SK-N-SH (cell line): ENCODE results near the gene MBD4. TPM values are rescaled to one million over a fixed set of nuclear protein-coding genes. Genes with fewer than 3 reads are reported as not detected.

ENCODE experiments used
- CTCF ChIA-PET: fragments of 300-600, 350-600 bp; formaldehyde crosslinking; extraction: SDS; loops from one replicate; lab custom pipeline; 2021; lab: Yijun Ruan, JAX
- POLR2A ChIA-PET: fragments of 350-600 bp; sonication (Branson Sonifier 250); formaldehyde crosslinking; extraction: SDS; loops from one replicate; lab custom pipeline; 2020; ENCODE audit warnings: antibody characterized with exemption, inconsistent platforms; lab: Yijun Ruan, JAX
- DNase-seq: peaks from one replicate; pipeline ENCODE4 v3.0.0; 2012
- H2AFZ ChIP-seq: fragments of 200-600 bp; sonication (generic); 2 replicates; pipeline ENCODE4 v1.8.1; 2016; ENCODE audit warnings: antibody characterized with exemption, mild to moderate bottlenecking, low read depth
- H3F3A ChIP-seq: fragments of 200-600 bp; sonication (generic); replicated peaks from 2 replicates; pipeline ENCODE3; 2016; ENCODE audit warnings: antibody characterized with exemption, mild to moderate bottlenecking; ENCODE audit not compliant: insufficient read depth
- H3K27ac ChIP-seq, 2 experiments: fragments of 200-500 bp in 1 of 2; fragments of 200-600 bp in 1 of 2; sonication (Bioruptor generic) in 1 of 2; sonication (generic), shearing (Covaris generic) in 1 of 2; 2 replicates each; pipeline versions ENCODE4 v1.5.1 to v1.6.1; 2014 to 2016; ENCODE audit warnings: low read depth in 2 of 2, inconsistent platforms in 1 of 2, low read length in 1 of 2, mild to moderate bottlenecking in 1 of 2, mixed read lengths in 1 of 2
- H3K27me3 ChIP-seq: fragments of 200-600 bp; sonication (generic), shearing (Covaris generic); 2 replicates; pipeline ENCODE4 v1.6.1; 2016; ENCODE audit warnings: mixed run types; ENCODE audit not compliant: insufficient read depth
- H3K36me3 ChIP-seq, 2 experiments: fragments of 200-500 bp in 1 of 2; fragments of 200-600 bp in 1 of 2; sonication (Bioruptor generic) in 1 of 2; sonication (generic) in 1 of 2; replicated peaks in 1 of 2; 2 replicates each; pipeline versions ENCODE3 to v1.5.1; 2014 to 2016; ENCODE audit warnings: low read length in 1 of 2, mild to moderate bottlenecking in 1 of 2; ENCODE audit not compliant: insufficient read depth in 2 of 2, control insufficient read depth in 1 of 2
- H3K4me1 ChIP-seq, 2 experiments: fragments of 200-500 bp in 1 of 2; fragments of 200-600 bp in 1 of 2; sonication (Bioruptor generic) in 1 of 2; sonication (generic), shearing (Covaris generic) in 1 of 2; 2 replicates each; pipeline versions ENCODE4 v1.5.1 to v1.6.1; 2014 to 2016; ENCODE audit warnings: low read depth in 1 of 2, low read length in 1 of 2, mixed run types in 1 of 2; ENCODE audit not compliant: insufficient read depth in 2 of 2, control insufficient read depth in 1 of 2
- H3K4me2 ChIP-seq: fragments of 200-600 bp; sonication (generic), shearing (Covaris generic); 2 replicates; pipeline ENCODE4 v1.6.1; 2017; ENCODE audit warnings: mixed run types
- H3K4me3 ChIP-seq, 2 experiments: fragments of 200-500 bp in 1 of 2; fragments of 200-600 bp in 1 of 2; sonication (Bioruptor generic) in 1 of 2; sonication (generic), shearing (Covaris generic) in 1 of 2; 2 replicates each; pipeline versions ENCODE4 v1.5.1 to v1.8.1; 2014 to 2016; ENCODE audit warnings: low read depth in 2 of 2, inconsistent platforms in 1 of 2, low read length in 1 of 2, mild to moderate bottlenecking in 1 of 2, mixed read lengths in 1 of 2, moderate library complexity in 1 of 2
- H3K79me2 ChIP-seq: fragments of 200-600 bp; sonication (generic); 2 replicates; pipeline ENCODE4 v1.8.1; 2017; ENCODE audit warnings: mild to moderate bottlenecking; ENCODE audit not compliant: insufficient read depth
- H3K9ac ChIP-seq: fragments of 200-600 bp; sonication (generic); 2 replicates; pipeline ENCODE4 v1.6.1; 2017; ENCODE audit warnings: mixed run types
- H3K9me2 ChIP-seq: fragments of 200-600 bp; sonication (generic); 2 replicates; pipeline ENCODE4 v1.6.1; 2017; ENCODE audit warnings: mixed run types
- H3K9me3 ChIP-seq: fragments of 200-600 bp; sonication (generic); 2 replicates; pipeline ENCODE4 v1.6.1; 2017; ENCODE audit warnings: mixed run types, mild to moderate bottlenecking, moderate library complexity
- H4K20me1 ChIP-seq: fragments of 200-600 bp; sonication (generic); 2 replicates; pipeline ENCODE4 v1.6.1; 2017; ENCODE audit warnings: mild to moderate bottlenecking, mixed run types; ENCODE audit not compliant: insufficient read depth
- CHD2 ChIP-seq: fragments of 150-350 bp; IDR thresholded peaks from 2 replicates; pipeline ENCODE4 v1.6.1; 2018; ENCODE audit warnings: low read length; ENCODE audit not compliant: partially characterized antibody
- CTCF ChIP-seq: fragments of 200-600 bp; sonication (generic); IDR thresholded peaks from 2 replicates; pipeline ENCODE4 v1.6.1; 2017; ENCODE audit warnings: antibody characterized with exemption, mild to moderate bottlenecking, moderate library complexity
- EZH2phosphoT487 ChIP-seq: fragments of 200-600 bp; sonication (generic); IDR thresholded peaks from 2 replicates; pipeline ENCODE4 v1.6.1; 2017; ENCODE audit warnings: low read depth, mixed run types, mild to moderate bottlenecking, antibody characterized with exemption, moderate library complexity, borderline replicate concordance
- FOSL2 ChIP-seq: IDR thresholded peaks from 2 replicates; pipeline ENCODE4 v1.4.0; 2012; ENCODE audit warnings: low read depth, mild to moderate bottlenecking, moderate library complexity, borderline replicate concordance
- GATA2 ChIP-seq: sonication (generic); formaldehyde crosslinking; IDR thresholded peaks from 2 replicates; pipeline ENCODE4 v1.5.0; 2020; ENCODE audit warnings: mild to moderate bottlenecking, missing genetic modification reagents
- JUND ChIP-seq: IDR thresholded peaks from 2 replicates; pipeline ENCODE4 v1.4.0; 2012
- MEF2A ChIP-seq: IDR thresholded peaks from 2 replicates; pipeline ENCODE4 v1.4.0; 2012; ENCODE audit warnings: low read depth, borderline replicate concordance
- NFIC ChIP-seq: IDR thresholded peaks from 2 replicates; pipeline ENCODE4 v1.4.0; 2012; ENCODE audit warnings: borderline replicate concordance
- RAD21 ChIP-seq: IDR thresholded peaks from 2 replicates; pipeline ENCODE4 v1.6.1; 2012; ENCODE audit warnings: mild to moderate bottlenecking, low read length
- RCOR1 ChIP-seq: fragments of 150-350 bp; IDR thresholded peaks from 2 replicates; pipeline ENCODE4 v1.6.1; 2017; ENCODE audit warnings: antibody characterized with exemption, low read length
- RXRA ChIP-seq: IDR thresholded peaks from 2 replicates; pipeline ENCODE4 v1.4.0; 2012; ENCODE audit warnings: low read depth, mild to moderate bottlenecking, borderline replicate concordance
- SMC3 ChIP-seq: IDR thresholded peaks from 2 replicates; pipeline ENCODE4 v1.6.1; 2012; ENCODE audit warnings: low read depth, low read length, improper control_type of control experiment
- TAF1 ChIP-seq: IDR thresholded peaks from 2 replicates; pipeline ENCODE4 v1.6.1; 2012; ENCODE audit warnings: low read depth, mild to moderate bottlenecking, low read length, moderate library complexity, borderline replicate concordance
- TCF12 ChIP-seq: IDR thresholded peaks from 2 replicates; pipeline ENCODE4 v1.4.0; 2012
- YY1 ChIP-seq: IDR thresholded peaks from 2 replicates; pipeline ENCODE4 v1.4.0; 2012; ENCODE audit warnings: low read depth, mild to moderate bottlenecking
- WGBS: methylation state at CpG from one replicate; pipeline ENCODE4 v1.1.6; 2017; ENCODE audit warnings: low lambda C conversion rate; 5-methylcytosine and 5-hydroxymethylcytosine counted together
- polyA plus RNA-seq, 3 experiments: library from polyadenylated mRNA; depleted of rRNA; stranded (reverse); fragments of >200 nt; gene quantifications; 2 replicates each; pipeline ENCODE4 v1.2.3, GENCODE V29; 2012
- TF ChIP-seq, protein P1 (sequence below): fragments of 150-350 bp; IDR thresholded peaks from 2 replicates; pipeline ENCODE4 v1.6.1; 2016; ENCODE audit warnings: mild to moderate bottlenecking, low read depth, low read length

Gene MBD4
- polyA plus RNA-seq, 1 of the 3 experiments (the other 2 are of a cell fraction), result 11.1 TPM

DNA sequence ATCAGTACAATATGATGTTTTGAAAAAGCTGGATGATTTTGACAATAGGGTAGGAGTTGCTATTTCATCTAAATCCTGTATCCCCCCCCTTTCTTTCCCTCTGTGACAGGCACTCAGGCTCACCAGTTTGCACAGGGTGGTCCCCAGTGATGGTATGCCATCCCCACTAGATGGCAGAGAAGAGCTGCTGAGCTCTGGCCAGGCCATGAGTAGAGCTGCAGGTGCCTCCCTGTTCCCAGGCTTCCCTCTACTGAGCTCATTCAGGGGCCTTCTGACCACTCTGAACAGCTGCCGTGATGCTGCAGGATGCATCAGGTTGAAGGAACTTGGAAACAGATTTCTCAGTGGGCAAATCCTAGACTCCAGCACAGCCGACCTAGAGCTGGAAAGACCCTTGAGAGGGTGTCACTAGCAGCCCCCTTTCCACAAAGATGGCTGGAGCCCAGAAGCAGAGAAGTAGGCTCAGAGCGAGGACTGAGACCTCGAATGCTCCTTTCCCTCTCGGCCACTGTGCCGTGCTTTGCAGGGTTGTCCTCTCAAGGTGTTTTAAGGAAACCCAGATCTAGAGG is 56.4 kb downstream of the MBD4 start:
- Histone ChIP-seq H3K4me1 (peaks cover 0 to 15% of the 10 kb centered on the region in 2 experiments; a peak in 1 of 4 replicates), H4K20me1 (no peaks in the 10 kb centered on the region), H2AFZ (no peak overlapping the region), H3K79me2 (no peaks in the 10 kb centered on the region; the same call in 1 of the 2 replicates), H3K9ac (no peak overlapping the region), H3K27ac (no peak overlapping the region), H3F3A (peaks cover 3% of the 10 kb centered on the region), H3K4me3 (peak overlapping the region in 1 of 2 experiments; percentile 6; a peak in 1 of 4 replicates), H3K4me2 (no peak overlapping the region), H3K36me3 (peaks cover 9 to 13% of the 10 kb centered on the region in 2 experiments), H3K27me3 (no peaks in the 10 kb centered on the region), H3K9me2 (no peaks in the 10 kb centered on the region), H3K9me3 (no peaks in the 10 kb centered on the region)
- POLR2A ChIA-PET, result interaction anchor here (1.4 kb wide), 1 partner anchor 68 kb away, joined by 11 read pairs; a partner anchor contains a TSS
- 56% methylated on average over 6 of the region's 6 CpGs for WGBS
- CTCF ChIA-PET, result interaction anchor here (0.6 to 2.6 kb wide), 22 partner anchors 10 to 737 kb away, joined by 3 to 11 read pairs (median 4); partner anchors contain the start of gene EFCAB12
- DNase-seq, result peak; percentile 83
- TF ChIP-seq SMC3, result peak; percentile 73
- 0 out of 2 replicates have a peak, but pooled peaks have one; percentile 8 for TF ChIP-seq RCOR1
- peak; percentile 75 for TF ChIP-seq CTCF
- no peak for TF ChIP-seq FOSL2
- no peak for TF ChIP-seq GATA2 (CRISPR knock-in tag)
- no peak for TF ChIP-seq TCF12
- TF ChIP-seq TAF1, result no peak
- no peak for TF ChIP-seq YY1
- TF ChIP-seq NFIC, result no peak
- TF ChIP-seq JUND, result no peak
- peak; percentile 88 for TF ChIP-seq RAD21
- TF ChIP-seq CHD2, result peak; percentile 45
- TF ChIP-seq, protein P1, sequence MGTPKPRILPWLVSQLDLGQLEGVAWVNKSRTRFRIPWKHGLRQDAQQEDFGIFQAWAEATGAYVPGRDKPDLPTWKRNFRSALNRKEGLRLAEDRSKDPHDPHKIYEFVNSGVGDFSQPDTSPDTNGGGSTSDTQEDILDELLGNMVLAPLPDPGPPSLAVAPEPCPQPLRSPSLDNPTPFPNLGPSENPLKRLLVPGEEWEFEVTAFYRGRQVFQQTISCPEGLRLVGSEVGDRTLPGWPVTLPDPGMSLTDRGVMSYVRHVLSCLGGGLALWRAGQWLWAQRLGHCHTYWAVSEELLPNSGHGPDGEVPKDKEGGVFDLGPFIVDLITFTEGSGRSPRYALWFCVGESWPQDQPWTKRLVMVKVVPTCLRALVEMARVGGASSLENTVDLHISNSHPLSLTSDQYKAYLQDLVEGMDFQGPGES, result no peak
- TF ChIP-seq MEF2A, result no peak
- TF ChIP-seq EZH2phosphoT487, result no peak
- TF ChIP-seq RXRA, result no peak
